ENCODE data around the gene KCNMA1.

DNA sequence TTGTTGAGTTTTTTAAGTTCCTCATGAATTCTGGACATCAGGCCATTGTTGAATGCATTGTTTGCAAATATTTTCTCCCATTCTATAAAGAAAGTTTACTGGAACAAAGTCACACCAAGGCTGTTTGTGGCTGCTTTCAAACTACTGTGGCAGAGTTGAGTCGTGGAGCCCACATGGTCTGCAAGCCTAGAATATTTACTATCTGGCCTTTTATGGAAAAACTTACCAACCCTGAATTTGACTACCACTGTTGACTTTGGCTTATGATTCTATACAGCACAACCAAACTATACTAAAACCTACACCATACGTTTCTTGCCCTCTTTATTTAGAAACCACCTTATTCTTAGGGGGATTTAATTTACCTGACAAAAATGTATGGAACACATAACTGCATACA, 239.1 kb downstream of the KCNMA1 start:
- TF ChIP-seq, protein P1, sequence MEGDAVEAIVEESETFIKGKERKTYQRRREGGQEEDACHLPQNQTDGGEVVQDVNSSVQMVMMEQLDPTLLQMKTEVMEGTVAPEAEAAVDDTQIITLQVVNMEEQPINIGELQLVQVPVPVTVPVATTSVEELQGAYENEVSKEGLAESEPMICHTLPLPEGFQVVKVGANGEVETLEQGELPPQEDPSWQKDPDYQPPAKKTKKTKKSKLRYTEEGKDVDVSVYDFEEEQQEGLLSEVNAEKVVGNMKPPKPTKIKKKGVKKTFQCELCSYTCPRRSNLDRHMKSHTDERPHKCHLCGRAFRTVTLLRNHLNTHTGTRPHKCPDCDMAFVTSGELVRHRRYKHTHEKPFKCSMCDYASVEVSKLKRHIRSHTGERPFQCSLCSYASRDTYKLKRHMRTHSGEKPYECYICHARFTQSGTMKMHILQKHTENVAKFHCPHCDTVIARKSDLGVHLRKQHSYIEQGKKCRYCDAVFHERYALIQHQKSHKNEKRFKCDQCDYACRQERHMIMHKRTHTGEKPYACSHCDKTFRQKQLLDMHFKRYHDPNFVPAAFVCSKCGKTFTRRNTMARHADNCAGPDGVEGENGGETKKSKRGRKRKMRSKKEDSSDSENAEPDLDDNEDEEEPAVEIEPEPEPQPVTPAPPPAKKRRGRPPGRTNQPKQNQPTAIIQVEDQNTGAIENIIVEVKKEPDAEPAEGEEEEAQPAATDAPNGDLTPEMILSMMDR (conservative IDR thresholded peaks at IDR 0.05; ENCODE audit: low read depth, low read length): no peak
- no peak for TF ChIP-seq EZH2 (IDR thresholded peaks at IDR 0.05; ENCODE audit: low read length, unreplicated experiment)
- TF ChIP-seq EZH2phosphoT487 (IDR thresholded peaks at IDR 0.05; ENCODE audit: borderline replicate concordance, low read length): no peak

Measured in PC-3 (cell line).